NCI-H82 treated with DMSO at 0.1 percent for 48 hours (cell line): Measurements from ENCODE around the gene ZNF497.
"Not testable (repeated sequence)": the region's sequence is repeated elsewhere in the genome, so short reads cannot be mapped to it uniquely, and the experiment has no call there.

Experiments used
- DNase-seq: peaks from one replicate; lab custom pipeline; 2025; ENCODE audit not compliant: unreplicated experiment; lab: John Stamatoyannopoulos, UW

The ZNF497 gene

DNA sequence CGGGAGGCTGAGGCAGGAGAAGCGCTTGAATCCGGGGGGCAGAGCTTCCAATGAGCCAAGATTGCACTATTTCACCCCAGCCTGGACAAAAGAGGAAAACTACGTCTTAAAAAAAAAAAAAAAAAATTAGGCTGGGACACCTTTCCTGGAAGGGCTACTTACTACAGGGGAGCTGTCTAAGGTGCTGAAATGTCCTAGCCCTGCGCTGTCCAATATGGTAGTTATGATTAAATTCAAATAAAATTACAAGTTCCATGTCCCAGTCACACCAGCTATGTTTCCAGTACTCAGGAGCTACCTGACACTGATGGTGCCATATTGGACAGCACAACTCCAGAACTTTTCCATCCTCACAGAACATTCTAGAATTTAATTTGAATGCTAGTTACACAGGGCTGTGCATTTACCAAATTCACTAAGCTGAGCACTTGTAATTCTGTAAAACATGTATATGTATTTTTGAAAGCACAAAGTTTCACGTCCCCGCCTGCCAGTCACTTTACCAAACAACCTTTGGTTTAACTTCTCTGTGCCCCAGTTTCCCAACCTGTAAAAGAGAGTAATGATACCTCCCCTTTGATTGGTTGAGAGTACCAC lies 45.0 kb downstream of the ZNF497 start:
- no peak for DNase-seq

DNA sequence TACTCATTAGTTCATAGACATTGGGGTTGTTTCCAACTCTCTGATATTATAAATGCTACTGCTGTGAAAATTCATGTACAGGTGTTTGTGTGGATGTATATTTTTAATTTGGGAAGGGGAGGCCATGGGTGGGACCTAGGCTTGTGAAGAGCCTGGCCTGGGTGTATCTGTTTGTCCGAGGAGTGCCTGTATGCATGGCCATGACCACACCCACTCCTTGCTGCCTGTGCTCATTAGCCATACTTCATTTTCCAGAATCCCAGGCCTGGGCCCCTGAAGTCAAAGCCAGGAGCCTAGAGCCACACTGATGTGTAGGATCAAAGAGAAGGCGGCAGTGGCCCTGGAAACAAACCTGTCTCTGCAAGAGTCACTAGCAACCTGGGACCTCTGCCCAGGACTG lies 47.0 kb downstream of the ZNF497 start:
- no peak for DNase-seq

DNA sequence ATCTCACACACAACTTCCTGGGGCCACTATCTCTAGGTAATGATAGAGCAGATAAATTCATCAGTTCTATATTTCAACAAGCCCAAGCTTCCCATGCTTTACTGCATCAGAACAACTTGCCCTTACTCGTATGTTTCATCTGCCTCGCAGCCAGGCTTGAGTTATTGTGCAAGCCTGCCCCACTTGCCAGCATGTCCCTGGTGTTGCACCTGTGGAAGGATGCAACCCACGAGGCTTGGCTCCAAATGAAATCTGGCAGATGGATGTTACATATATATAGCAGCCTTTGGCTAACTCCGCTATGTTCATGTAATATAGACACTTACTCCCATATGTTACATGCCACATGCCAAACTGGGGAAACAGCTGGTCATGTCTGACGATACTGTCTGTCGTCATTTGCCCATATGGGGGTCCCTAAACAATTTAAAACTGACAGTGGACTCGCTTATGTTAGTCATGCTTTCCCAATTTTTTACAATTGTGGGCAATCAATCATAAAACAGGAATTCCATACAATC lies 51.1 kb downstream of the ZNF497 start:
- DNase-seq = no peak

DNA sequence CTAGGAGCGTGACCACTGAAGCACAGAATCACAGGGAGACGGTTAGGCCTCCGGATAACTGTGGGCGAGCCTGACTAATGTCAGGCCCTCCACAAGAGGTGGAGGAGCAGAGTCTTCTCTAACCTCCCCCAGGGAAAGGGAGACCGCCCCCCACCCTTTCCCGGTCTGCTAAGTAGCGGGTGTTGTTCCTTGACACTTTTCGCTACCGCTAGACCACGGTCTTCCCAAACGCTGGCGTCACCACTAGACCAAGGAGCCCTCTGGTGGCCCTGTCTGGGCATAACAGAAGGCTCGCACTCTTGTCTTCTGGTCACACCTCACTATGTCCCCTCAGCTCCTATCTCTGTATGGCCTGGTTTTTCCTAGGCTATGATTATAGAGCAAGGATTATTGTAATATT lies 51.9 kb downstream of the ZNF497 start:
- not testable (repeated sequence) for DNase-seq

DNA sequence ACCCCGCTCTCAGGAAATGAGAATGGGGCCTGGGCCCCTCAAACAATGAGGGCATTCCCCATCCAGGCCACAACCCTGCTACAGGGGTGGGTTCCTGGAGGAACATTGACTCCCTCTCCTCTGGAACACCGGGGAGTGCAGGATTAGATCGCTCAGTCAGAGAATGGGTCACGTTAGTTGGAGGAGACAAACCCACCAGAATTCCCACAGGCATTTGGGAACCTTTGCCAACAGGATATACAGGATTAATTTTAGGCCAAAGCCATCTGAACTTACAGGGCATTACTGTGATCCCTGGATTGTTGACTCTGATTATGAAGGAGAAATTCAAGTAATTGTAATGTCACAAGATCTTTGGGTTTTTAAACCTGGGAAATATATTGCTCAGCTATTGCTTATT lies 54.8 kb downstream of the ZNF497 start:
- DNase-seq = no peak

DNA sequence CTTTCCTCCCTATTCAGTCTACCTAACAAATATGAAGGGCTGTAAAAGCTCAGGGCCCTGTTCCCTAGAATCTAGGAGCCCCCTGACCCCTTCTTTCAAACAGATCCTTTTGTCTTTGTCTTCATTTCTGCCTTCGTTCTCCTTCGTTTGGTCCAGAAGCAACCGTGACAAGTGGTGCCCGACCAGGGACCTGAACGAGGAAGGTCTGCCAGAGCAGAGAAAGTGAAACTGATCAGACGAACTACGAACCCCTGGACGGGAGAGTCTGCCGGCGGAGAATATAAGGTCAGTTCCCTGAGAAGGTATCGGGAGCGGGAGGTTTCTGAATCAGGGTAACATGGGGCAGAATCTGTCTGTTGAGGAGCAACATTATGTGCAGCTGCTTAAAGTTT lies 56.6 kb downstream of the ZNF497 start:
- no peak for DNase-seq

DNA sequence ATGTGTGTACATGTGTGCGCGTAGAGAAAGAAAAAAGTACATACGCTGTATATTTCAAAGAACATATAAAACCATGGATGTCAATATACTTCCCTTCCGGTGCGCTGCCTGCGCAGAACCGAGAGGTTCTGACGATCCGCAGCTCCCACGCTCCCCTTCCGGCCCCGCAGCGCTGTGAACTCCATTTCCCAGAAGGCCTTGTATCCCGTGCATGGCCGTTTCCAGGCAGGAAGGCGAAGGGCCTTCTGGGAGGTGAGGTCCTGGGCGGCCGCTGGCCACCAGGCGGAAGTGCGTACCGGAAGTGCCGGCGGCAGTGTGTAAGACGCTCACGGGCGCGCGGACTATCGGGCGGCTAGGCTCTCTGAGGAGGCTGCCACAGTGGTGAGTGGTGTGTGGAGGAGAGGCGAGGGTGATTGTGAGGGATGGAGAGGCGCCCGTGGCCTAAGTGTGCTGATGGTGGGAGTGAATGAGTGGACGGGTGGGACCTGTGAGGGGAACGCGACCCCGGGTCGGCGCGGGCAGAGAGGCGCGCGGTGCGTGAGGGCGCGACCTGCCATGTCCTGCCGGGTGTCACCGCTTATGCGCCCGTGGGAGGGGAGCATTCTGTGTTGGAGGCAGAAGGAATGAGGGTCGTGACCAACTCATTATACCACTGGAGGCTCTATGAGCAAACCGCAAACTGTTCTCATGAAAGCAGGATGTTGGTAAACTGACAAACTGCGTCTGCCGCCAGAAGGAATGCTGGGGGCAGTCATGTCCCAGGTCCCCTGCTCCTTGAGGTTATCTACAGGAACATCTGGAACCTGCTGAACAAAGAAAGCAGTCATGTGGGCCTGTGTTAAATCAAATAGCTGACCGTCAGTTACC lies 57.3 kb downstream of the ZNF497 start, which contains the start of gene ERVK3-1:
Gene ERVK3-1 (plus strand): TSS at position 313 of the 867 bp plus-strand sequence. CDS start 6,792 bp downstream, outside the sequence.
- peak; percentile 90 for DNase-seq

DNA sequence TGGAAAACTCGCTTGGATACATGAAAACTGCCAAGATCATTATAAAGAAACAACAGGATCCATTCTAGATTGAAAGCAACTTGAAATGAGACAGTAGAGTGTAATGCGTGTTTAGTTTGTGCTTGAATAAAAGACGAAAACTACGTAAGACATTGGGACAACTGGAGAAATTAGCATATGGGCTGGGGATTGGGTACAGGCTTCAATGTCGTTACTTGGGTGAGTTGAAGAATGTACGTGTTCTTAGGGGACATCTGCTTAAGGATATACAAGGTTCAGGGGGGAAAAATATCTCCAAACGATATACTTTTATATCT lies 57.8 kb downstream of the ZNF497 start:
- DNase-seq = no peak
